Lower lobe of right lung (tissue), 2 donors: ENCODE measurements around the gene HOXA13. TPM values are rescaled to one million over a fixed set of nuclear protein-coding genes. Genes with fewer than 3 reads are reported as not detected.

Experiments
- ATAC-seq, 2 donors: fragments of 200-7000 bp; cut with Tn5 transposase; one replicate each; pipeline ENCODE4 v1.9.1; 2020 to 2022; ENCODE audit warnings: mild to moderate bottlenecking in 2 of 2, moderate library complexity in 2 of 2
- DNase-seq: peaks from one replicate; pipeline ENCODE4 v3.0.0-alpha.2; 2020
- H3K27ac ChIP-seq: fragments of 200-600 bp; one replicate; pipeline ENCODE4 v1.8.0; 2022
- H3K27me3 ChIP-seq: fragments of 200-600 bp; one replicate; pipeline ENCODE4 v1.8.0; 2022; ENCODE audit warnings: low read depth
- H3K36me3 ChIP-seq: fragments of 200-600 bp; one replicate; pipeline ENCODE4 v1.8.0; 2022; ENCODE audit warnings: mild to moderate bottlenecking
- H3K4me1 ChIP-seq: fragments of 200-600 bp; one replicate; pipeline ENCODE4 v1.8.0; 2022
- H3K4me3 ChIP-seq: fragments of 200-600 bp; one replicate; pipeline ENCODE4 v1.8.0; 2022; ENCODE audit warnings: mild to moderate bottlenecking
- H3K9me3 ChIP-seq: fragments of 200-600 bp; one replicate; pipeline ENCODE4 v1.8.0; 2022
- CTCF ChIP-seq: fragments of 200-600 bp; IDR thresholded peaks from one replicate; pipeline ENCODE4 v1.8.0; 2022; ENCODE audit warnings: antibody characterized with exemption, mild to moderate bottlenecking
- intact Hi-C: fragments of 100-400 bp; cut with DNase I; formaldehyde crosslinking; loops from one replicate; pipeline ENCODE4 v1.11.0; 2022
- total RNA-seq: library from RNA; stranded (reverse); fragmentation: NEBNext Ultra II Directional; extraction: Animal tissue kit (Norgen Biotek cat#: 25700); gene quantifications from one replicate; pipeline ENCODE4 v1.2.1, GENCODE V29; 2021
- donor health status: DM: no; HTN: yes; CAD: no; lungs with severe emphysema.

The HOXA13 gene
- total RNA-seq, 1 donor from 2014 or later = not detected

- DNase-seq (no peak), ATAC-seq (no peak)
- Histone ChIP-seq H3K9me3 (no peaks in the 10 kb centered on the region), H3K4me1 (peaks cover 38% of the 10 kb centered on the region), H3K27me3 (peaks cover 100% of the 10 kb centered on the region), H3K27ac (no peak within 1 kb of the TSS), H3K36me3 (no peaks in the 10 kb centered on the region), H3K4me3 (peak within 1 kb of the TSS; percentile 11)
- TF ChIP-seq CTCF = no peak
- intact Hi-C loops = no loop called here
These were observed 42.9 kb upstream of the HOXA13 start, which contains the start of gene EVX1 for GRCh38 chr7:27242555-27243339. TSS of gene EVX1 (plus strand) at chr7:27242802. CDS start at chr7:27243031, 229 bp downstream.

- intact Hi-C loops = no loop called here
- no peak for TF ChIP-seq CTCF
- peaks cover 38% of the 10 kb centered on the region for H3K4me1 ChIP-seq
- H3K27ac ChIP-seq = no peak overlapping the region
- ATAC-seq (no peak), DNase-seq (no peak)
- no peaks in the 10 kb centered on the region for H3K36me3 ChIP-seq
- no peaks in the 10 kb centered on the region for H3K9me3 ChIP-seq
- no peak overlapping the region for H3K4me3 ChIP-seq
- peaks cover 99% of the 10 kb centered on the region for H3K27me3 ChIP-seq
These were observed 42.3 kb upstream of the HOXA13 start for GRCh38 chr7:27242154-27242553.

- Histone ChIP-seq H3K27me3 (peaks cover 99% of the 10 kb centered on the region), H3K9me3 (no peaks in the 10 kb centered on the region), H3K27ac (no peak overlapping the region), H3K4me1 (peaks cover 36% of the 10 kb centered on the region), H3K36me3 (no peaks in the 10 kb centered on the region), H3K4me3 (no peak overlapping the region)
- ATAC-seq (no peak), DNase-seq (no peak)
- no peak for TF ChIP-seq CTCF
- intact Hi-C loops = no loop called here
These were observed 41.5 kb upstream of the HOXA13 start for GRCh38 chr7:27241189-27242056.

GRCh38 chr7:27240015-27240731 is 40.3 kb upstream of the HOXA13 start:
- no peak for TF ChIP-seq CTCF
- H3K27me3 ChIP-seq = peaks cover 99% of the 10 kb centered on the region
- no peaks in the 10 kb centered on the region for H3K9me3 ChIP-seq
- H3K36me3 ChIP-seq = no peaks in the 10 kb centered on the region
- peaks cover 34% of the 10 kb centered on the region for H3K4me1 ChIP-seq
- intact Hi-C loops = no loop called here
- no peak overlapping the region for H3K4me3 ChIP-seq
- ATAC-seq = no peak
- DNase-seq = no peak
- H3K27ac ChIP-seq = no peak overlapping the region

GRCh38 chr7:27239387-27240014 is 39.6 kb upstream of the HOXA13 start:
- peaks cover 35% of the 10 kb centered on the region for H3K4me1 ChIP-seq
- H3K27ac ChIP-seq = no peak overlapping the region
- no peak for TF ChIP-seq CTCF
- H3K9me3 ChIP-seq = no peaks in the 10 kb centered on the region
- H3K36me3 ChIP-seq = no peaks in the 10 kb centered on the region
- peak overlapping the region; percentile 11 for H3K4me3 ChIP-seq
- ATAC-seq (no peak), DNase-seq (no peak)
- H3K27me3 ChIP-seq = peaks cover 99% of the 10 kb centered on the region
- intact Hi-C loops = no loop called here
